ENCODE data around the gene RCVRN. TPM values are rescaled to one million over a fixed set of nuclear protein-coding genes. Genes with fewer than 3 reads are reported as not detected.
A peak's percentile ranks its signal among the peaks of the same experiment; 100 is the strongest.

Gene RCVRN
- total RNA-seq, 3 donors from 2014 or later: 0.16 to 0.27 TPM; not detected in 1

GRCh38 chr17:9912121-9913099 lies 7.3 kb upstream of the RCVRN start:
- TF ChIP-seq CTCF (IDR thresholded peaks at IDR 0.05): no peak
- H3K36me3 ChIP-seq (ENCODE audit: low read depth): no peaks in the 10 kb centered on the region
- no peak overlapping the region for H3K4me3 ChIP-seq
- DNase-seq (no peak), ATAC-seq (no peak)
- no peaks in the 10 kb centered on the region for H3K4me1 ChIP-seq (ENCODE audit: low read depth)
- intact Hi-C loops (cut with DNase I, micrococcal nuclease): no loop called here
- no peaks in the 10 kb centered on the region for H3K9me3 ChIP-seq

DNA sequence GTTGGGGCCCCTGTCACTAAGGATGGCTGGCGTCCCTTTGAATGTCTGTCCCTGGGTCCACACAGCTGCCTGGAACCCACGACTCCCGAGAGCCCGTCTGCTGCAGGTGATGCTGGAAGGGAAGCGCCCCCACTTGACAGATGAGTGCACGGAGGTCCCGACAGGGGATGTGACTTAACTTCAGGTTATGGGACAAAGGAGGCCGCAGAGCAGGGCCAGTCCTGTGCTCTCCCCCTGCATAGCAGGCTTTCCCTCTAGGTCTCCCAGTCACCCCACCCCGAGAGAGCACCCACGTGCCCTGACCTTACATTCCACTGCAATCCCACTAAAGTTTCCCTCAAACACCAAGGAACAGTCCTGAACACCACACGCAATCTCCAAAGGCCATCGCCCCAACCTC lies 6.0 kb upstream of the RCVRN start:
- no peak for TF ChIP-seq CTCF (IDR thresholded peaks at IDR 0.05)
- no peaks in the 10 kb centered on the region for H3K4me1 ChIP-seq (ENCODE audit: low read depth)
- H3K4me3 ChIP-seq: no peak overlapping the region
- intact Hi-C loops (cut with DNase I, micrococcal nuclease): no loop called here
- H3K9me3 ChIP-seq: no peaks in the 10 kb centered on the region
- ATAC-seq: no peak
- no peak for DNase-seq
- no peaks in the 10 kb centered on the region for H3K36me3 ChIP-seq (ENCODE audit: low read depth)

DNA sequence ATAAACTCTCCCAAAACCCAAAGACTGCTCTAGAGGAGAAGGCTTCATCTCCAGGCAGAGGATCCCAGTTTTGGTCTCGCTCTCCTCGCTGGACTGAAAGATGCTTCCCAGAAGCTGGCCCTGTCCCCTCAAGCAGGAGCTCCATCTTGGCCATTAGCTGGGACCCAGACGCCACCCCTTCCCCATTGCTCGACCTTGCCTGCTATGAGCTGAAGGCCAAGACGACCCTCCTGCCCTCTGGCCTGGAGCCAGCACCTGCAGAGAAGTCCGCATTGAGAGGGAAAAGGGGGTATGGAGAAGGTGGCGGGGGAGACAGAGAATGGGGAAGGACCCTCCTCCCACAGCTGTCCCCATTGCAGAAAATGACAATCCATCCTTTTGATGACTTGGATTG lies 3.6 kb upstream of the RCVRN start:
- H3K9me3 ChIP-seq: no peaks in the 10 kb centered on the region
- ATAC-seq: no peak
- no peak for DNase-seq
- intact Hi-C loops (cut with DNase I, micrococcal nuclease): no loop called here
- TF ChIP-seq CTCF (IDR thresholded peaks at IDR 0.05): no peak
- no peaks in the 10 kb centered on the region for H3K36me3 ChIP-seq (ENCODE audit: low read depth)
- no peak overlapping the region for H3K4me3 ChIP-seq
- no peaks in the 10 kb centered on the region for H3K4me1 ChIP-seq (ENCODE audit: low read depth)

GRCh38 chr17:9907883-9908648 lies 3.0 kb upstream of the RCVRN start:
- intact Hi-C loops (cut with DNase I, micrococcal nuclease): no loop called here
- DNase-seq (no peak), ATAC-seq (peak; percentile 26)
- Histone ChIP-seq H3K4me3 (no peak overlapping the region), H3K9me3 (no peaks in the 10 kb centered on the region), H3K4me1 (ENCODE audit: low read depth) (no peaks in the 10 kb centered on the region), H3K36me3 (ENCODE audit: low read depth) (no peaks in the 10 kb centered on the region)
- TF ChIP-seq CTCF (IDR thresholded peaks at IDR 0.05): no peak

- DNase-seq (no peak), ATAC-seq (no peak)
- Histone ChIP-seq H3K36me3 (ENCODE audit: low read depth) (no peaks in the 10 kb centered on the region), H3K4me3 (no peak overlapping the region), H3K9me3 (no peaks in the 10 kb centered on the region), H3K4me1 (ENCODE audit: low read depth) (no peaks in the 10 kb centered on the region)
- no peak for TF ChIP-seq CTCF (IDR thresholded peaks at IDR 0.05)
- intact Hi-C loops (cut with DNase I, micrococcal nuclease): no loop called here
Measured at GRCh38 chr17:9907131-9907530, 2.1 kb upstream of the RCVRN start.
